SK-N-MC (cell line): ENCODE measurements around the gene FBXO22.
A peak's percentile ranks its signal among the peaks of the same experiment; 100 is the strongest.
"Not testable (repeated sequence)": the region's sequence is repeated elsewhere in the genome, so short reads cannot be mapped to it uniquely, and the experiment has no call there.

ENCODE experiments used
- DNase-seq: peaks from one replicate; pipeline ENCODE4 v3.0.0-alpha.2; 2011; ENCODE audit warnings: low read depth, low spot score
- H3K27ac ChIP-seq: fragments of 200-600 bp; sonication (generic); 2 replicates; pipeline ENCODE4 v1.5.1; 2016; ENCODE audit warnings: mixed run types
- H3K36me3 ChIP-seq: fragments of 200-600 bp; sonication (generic); 2 replicates; pipeline ENCODE4 v1.6.1; 2017; ENCODE audit warnings: antibody characterized with exemption, low read length, mixed read lengths; ENCODE audit not compliant: insufficient read depth
- H3K4me3 ChIP-seq: fragments of 200-600 bp; sonication (generic); 2 replicates; pipeline ENCODE4 v1.5.1; 2016
- H3K9ac ChIP-seq: fragments of 200-600 bp; sonication (generic); 2 replicates; pipeline ENCODE4 v1.8.0; 2017; ENCODE audit warnings: mixed run types, mixed read lengths; ENCODE audit not compliant: insufficient read length
- H3K9me3 ChIP-seq: fragments of 200-600 bp; sonication (generic); 2 replicates; pipeline ENCODE4 v1.6.1; 2017; ENCODE audit warnings: low read depth, mild to moderate bottlenecking, antibody characterized with exemption, low read length, moderate library complexity, mixed read lengths
- EZH2 ChIP-seq: fragments of 200-600 bp; sonication (generic); IDR thresholded peaks from one replicate; pipeline ENCODE4 v1.6.1; 2017; ENCODE audit warnings: antibody characterized with exemption
- FOXP2 ChIP-seq: optimal IDR thresholded peaks from 2 replicates; pipeline ENCODE3; 2011; ENCODE audit warnings: mild to moderate bottlenecking, moderate library complexity; ENCODE audit not compliant: insufficient read depth; ENCODE audit errors: extremely low read length, control extremely low read depth
- POLR2AphosphoS5 ChIP-seq: IDR thresholded peaks from 2 replicates; pipeline ENCODE4 v1.6.1; 2012; ENCODE audit warnings: mild to moderate bottlenecking, low read depth, low read length, borderline replicate concordance

FBXO22 gene

DNA sequence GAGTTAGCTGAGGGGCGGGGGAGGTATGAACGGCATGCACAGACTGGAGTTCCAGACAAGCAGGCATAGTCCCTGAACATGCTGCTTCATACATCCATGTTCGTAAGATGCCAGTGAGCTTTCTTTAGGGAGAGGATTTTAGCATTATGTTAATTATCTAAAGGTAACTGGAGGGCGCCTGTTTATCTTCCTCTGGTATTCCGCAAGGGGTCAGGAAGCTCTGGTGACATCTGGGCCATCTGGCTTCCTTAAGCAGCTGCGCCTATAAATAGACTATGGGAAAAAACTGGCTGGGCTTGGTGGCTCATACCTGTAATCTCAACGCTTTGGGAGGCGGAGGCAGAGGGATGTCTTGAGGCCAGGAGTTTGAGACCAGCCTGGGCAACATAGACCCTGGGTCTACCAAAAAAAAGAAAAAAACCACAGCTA, 1.5 kb upstream of the FBXO22 start:
- H3K27ac ChIP-seq: no peak overlapping the region
- no peaks in the 10 kb centered on the region for H3K9me3 ChIP-seq
- H3K9ac ChIP-seq: no peak overlapping the region
- H3K4me3 ChIP-seq: no peak overlapping the region
- TF ChIP-seq FOXP2: no peak
- no peak for TF ChIP-seq EZH2
- TF ChIP-seq POLR2AphosphoS5: no peak
- H3K36me3 ChIP-seq: peaks cover 13% of the 10 kb centered on the region
- DNase-seq: no peak

DNA sequence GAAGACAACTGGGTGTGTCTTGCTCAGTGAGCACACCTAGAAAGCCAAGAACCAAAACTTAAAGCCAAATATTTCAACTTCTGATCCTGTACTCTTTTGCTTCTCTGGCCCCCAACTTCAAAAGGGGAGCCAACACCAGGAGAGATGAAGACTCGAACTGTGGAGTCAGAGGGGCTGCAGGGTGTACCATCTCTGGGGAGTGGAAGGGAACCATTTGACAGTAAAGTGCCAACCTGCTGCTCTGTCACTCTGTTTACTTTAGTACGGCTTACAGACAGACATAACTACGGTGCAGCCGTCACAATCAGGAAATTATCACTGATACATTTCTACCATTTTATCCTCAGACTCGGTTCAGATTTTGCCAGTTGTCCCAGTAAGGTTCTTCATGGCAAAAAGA, 1.6 kb downstream of the FBXO22 start:
- no peak overlapping the region for H3K9ac ChIP-seq
- peaks cover 38% of the 10 kb centered on the region for H3K36me3 ChIP-seq
- no peaks in the 10 kb centered on the region for H3K9me3 ChIP-seq
- 0 out of 2 replicates have a peak overlapping the region, but pooled peaks have one; percentile 0 for H3K4me3 ChIP-seq
- TF ChIP-seq FOXP2 (no peak), POLR2AphosphoS5 (no peak), EZH2 (no peak)
- DNase-seq: no peak
- H3K27ac ChIP-seq: no peak overlapping the region

DNA sequence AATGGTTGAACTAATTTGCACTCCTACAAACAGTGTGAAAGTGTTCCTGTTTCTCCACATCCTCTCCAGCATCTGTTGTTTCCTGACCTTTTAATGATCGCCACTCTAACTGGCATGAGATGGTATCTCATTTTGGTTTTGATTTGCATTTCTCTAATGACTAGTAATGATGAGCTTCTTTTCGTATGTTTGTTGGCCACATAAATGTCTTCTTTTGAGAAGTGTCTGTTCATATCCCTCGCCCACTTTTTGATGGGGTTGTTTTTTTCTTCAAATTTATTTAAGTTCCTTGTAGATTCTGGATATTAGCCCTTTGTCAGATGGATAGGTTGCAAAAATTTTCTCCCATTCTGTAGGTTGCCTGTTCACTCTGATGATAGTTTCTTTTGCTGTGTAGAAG, 6.7 kb downstream of the FBXO22 start:
- H3K4me3 ChIP-seq, H3K27ac ChIP-seq, H3K9me3 ChIP-seq, H3K9ac ChIP-seq, DNase-seq: not testable (repeated sequence)
- peaks cover 78% of the 10 kb centered on the region for H3K36me3 ChIP-seq

DNA sequence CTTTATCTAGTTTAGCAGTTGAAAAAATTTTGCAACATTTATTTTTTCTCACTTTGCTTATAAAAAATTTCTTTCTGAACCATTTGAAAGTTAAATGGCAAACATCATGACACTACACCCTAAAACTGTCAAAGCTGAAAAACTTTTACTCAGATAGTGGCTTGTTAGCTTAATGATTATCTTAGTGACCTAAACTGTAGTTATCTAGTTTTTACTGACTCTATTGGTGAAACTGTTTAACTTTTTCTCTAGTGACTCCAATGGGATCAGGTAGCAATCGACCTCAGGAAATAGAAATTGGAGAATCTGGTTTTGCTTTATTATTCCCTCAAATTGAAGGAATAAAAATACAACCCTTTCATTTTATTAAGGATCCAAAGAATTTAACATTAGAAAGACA, 13.3 kb downstream of the FBXO22 start:
- DNase-seq: no peak
- H3K4me3 ChIP-seq: no peak overlapping the region
- no peak for TF ChIP-seq FOXP2
- no peak overlapping the region for H3K27ac ChIP-seq
- peaks cover 71% of the 10 kb centered on the region for H3K36me3 ChIP-seq
- no peaks in the 10 kb centered on the region for H3K9me3 ChIP-seq
- H3K9ac ChIP-seq: no peak overlapping the region

DNA sequence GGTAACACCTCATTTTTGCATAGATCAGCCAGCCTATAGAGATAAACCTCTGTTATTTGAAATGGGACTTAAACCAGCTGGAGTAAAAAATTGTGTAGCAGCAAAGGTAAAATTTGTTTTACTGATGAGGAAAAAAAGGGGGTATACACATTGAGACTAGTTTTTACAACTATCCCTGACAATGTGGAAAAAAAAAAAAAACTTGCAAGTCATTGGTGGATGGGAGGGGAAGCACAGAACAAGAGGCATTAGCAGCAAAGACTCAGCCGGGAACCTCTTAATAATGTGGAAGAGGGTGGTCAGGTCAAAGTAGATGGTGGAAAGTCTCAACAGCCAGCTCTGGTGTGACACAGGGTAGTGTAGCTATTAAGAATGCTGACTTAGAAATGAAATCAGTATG, 14.5 kb downstream of the FBXO22 start:
- H3K9ac ChIP-seq: no peak overlapping the region
- no peak overlapping the region for H3K27ac ChIP-seq
- peaks cover 64% of the 10 kb centered on the region for H3K36me3 ChIP-seq
- H3K9me3 ChIP-seq: no peaks in the 10 kb centered on the region
- TF ChIP-seq EZH2: no peak
- TF ChIP-seq FOXP2: no peak
- no peak for TF ChIP-seq POLR2AphosphoS5
- DNase-seq: no peak
- no peak overlapping the region for H3K4me3 ChIP-seq

DNA sequence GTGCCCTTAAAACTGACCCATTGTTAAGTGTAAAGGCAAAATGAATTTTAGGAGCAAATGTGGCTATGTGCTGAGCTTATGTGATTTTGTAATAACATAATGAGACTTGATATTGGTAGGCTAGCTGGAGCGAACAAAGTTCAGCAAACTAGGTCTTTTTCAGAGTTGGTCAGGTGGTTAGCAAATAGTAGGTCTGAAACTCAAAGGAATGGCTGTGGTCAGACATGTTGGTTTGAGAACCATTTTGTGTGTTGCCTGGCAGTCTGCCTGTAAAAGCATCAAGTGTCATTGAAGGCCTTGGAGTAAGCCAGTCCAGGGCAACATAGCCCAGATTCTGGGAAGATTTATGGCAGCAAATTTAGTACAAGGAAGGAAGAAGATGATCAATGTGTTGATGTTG, 16.4 kb downstream of the FBXO22 start:
- no peak for DNase-seq
- Histone ChIP-seq H3K36me3 (peaks cover 48% of the 10 kb centered on the region), H3K9ac (no peak overlapping the region), H3K9me3 (no peaks in the 10 kb centered on the region), H3K4me3 (no peak overlapping the region), H3K27ac (no peak overlapping the region)
- no peak for TF ChIP-seq FOXP2
- no peak for TF ChIP-seq POLR2AphosphoS5
- no peak for TF ChIP-seq EZH2

DNA sequence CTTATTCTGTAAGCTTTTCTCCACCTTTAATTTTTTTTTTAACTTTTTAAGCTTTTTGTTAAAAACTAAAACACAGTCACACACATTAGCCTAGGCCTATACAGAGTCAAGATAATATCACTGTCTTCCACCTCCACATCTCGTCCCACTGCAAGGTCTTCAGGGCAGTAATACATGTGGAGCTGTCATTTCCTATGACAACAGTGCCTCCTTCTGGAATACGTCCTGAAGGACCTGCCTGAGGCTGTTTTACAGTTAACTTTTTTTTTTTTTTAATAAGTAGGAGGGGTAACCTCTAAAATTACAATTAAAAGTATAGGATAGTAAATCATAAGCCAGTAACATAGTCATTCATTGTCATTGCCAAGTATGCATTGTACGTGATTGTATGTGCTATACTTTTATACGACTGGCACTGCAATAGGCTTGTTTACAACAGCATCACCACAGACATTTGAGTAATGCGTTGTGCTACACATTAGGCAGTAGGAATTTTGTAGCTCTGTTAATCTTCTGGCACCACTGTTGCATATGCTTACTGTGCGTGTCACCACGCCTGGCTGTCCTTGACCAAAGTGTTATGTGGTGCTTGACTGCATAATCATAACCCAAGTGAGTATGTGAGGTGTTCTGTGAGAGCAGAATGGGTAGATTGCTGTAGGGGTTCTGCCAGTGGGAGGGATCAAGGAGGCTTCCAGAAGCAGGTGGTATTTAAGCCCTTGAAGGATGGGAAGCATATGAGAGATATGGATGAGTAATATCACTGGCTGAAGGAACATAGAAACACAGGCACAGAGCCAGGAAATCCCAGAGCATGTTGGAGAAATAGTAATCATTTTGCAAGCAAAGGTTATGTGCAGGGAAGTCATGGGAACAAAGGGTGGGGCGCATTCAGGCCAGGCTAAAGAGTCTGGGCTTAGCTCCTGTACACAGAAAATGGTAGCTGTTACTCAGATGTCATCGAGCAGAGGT, 18.3 kb downstream of the FBXO22 start:
- Histone ChIP-seq H3K36me3 (peaks cover 53% of the 10 kb centered on the region), H3K9ac (no peak overlapping the region), H3K27ac (no peak overlapping the region), H3K9me3 (no peaks in the 10 kb centered on the region), H3K4me3 (no peak overlapping the region)
- DNase-seq: peak; percentile 12
- TF ChIP-seq POLR2AphosphoS5 (no peak), FOXP2 (no peak), EZH2 (no peak)

DNA sequence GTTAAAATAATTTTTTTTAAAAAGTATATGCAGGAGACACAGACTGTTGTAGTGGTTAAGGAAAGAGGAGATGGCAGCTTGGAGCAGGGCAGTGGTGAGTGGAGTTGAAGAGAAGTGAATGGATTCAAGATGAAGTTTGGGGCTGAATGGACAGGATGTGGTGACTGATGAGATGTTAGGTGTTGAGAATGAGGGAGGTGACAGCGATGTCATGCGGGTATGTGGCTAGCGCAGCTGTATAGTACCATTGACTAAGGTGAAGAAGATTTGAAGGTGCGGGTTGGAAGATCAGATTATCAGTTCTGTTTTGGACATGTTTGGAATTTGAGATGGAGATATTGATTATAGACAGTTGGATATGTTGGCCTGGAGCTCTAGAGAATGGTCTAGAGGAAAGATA, 20.1 kb downstream of the FBXO22 start:
- DNase-seq: no peak
- H3K9ac ChIP-seq: no peak overlapping the region
- H3K9me3 ChIP-seq: no peaks in the 10 kb centered on the region
- H3K27ac ChIP-seq: no peak overlapping the region
- H3K36me3 ChIP-seq: peaks cover 36% of the 10 kb centered on the region
- no peak overlapping the region for H3K4me3 ChIP-seq
- TF ChIP-seq FOXP2: no peak
- TF ChIP-seq POLR2AphosphoS5: no peak
- no peak for TF ChIP-seq EZH2

DNA sequence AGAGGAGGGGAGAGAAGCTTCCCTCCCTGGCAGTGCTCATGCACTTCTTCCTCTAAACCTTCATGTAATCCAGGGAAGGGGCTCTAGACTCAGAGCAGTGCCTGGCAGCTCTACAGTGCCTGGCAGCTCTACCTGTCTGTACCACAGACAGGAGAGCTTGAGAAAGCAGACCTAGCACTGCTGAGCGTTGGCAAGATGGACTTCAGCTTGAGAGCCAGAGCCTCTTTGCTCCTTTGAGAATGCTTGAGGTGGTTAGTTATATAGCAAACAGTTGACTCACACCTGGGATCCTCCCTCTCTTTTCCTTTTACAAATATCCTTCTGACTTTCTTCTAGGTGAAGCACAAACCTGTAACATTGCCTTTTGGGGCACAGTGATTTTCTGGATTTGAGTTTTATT, 20.9 kb downstream of the FBXO22 start:
- Histone ChIP-seq H3K36me3 (peaks cover 29% of the 10 kb centered on the region), H3K9ac (no peak overlapping the region), H3K9me3 (no peaks in the 10 kb centered on the region), H3K27ac (no peak overlapping the region), H3K4me3 (no peak overlapping the region)
- TF ChIP-seq EZH2 (no peak), POLR2AphosphoS5 (no peak)
- DNase-seq: no peak
